Fibroblast of the aortic adventitia (primary cell): Measurements from ENCODE around the gene AKAP12. TPM values are rescaled to one million over a fixed set of nuclear protein-coding genes. Genes with fewer than 3 reads are reported as not detected.
A peak's percentile ranks its signal among the peaks of the same experiment; 100 is the strongest.

Source experiments
- DNase-seq: peaks from one replicate; pipeline ENCODE4 v3.0.0-alpha.2; 2010; ENCODE audit warnings: low read depth
- H3K4me3 ChIP-seq: 2 replicates; pipeline ENCODE4 v1.5.1; 2011; ENCODE audit warnings: low read depth, mild to moderate bottlenecking, control low read depth, low read length, moderate library complexity
- CTCF ChIP-seq: IDR thresholded peaks from 2 replicates; pipeline ENCODE4 v1.5.1; 2011; ENCODE audit warnings: mild to moderate bottlenecking, low read length, control low read depth, inconsistent platforms; ENCODE audit not compliant: insufficient read depth
- total RNA-seq: library from RNA; depleted of rRNA; stranded (reverse); fragments of >200 nt; gene quantifications from 2 replicates; pipeline ENCODE4 v1.2.3, GENCODE V29; 2012; ENCODE audit warnings: low replicate concordance

The AKAP12 gene
- total RNA-seq, 1 donor: 196 TPM

DNA sequence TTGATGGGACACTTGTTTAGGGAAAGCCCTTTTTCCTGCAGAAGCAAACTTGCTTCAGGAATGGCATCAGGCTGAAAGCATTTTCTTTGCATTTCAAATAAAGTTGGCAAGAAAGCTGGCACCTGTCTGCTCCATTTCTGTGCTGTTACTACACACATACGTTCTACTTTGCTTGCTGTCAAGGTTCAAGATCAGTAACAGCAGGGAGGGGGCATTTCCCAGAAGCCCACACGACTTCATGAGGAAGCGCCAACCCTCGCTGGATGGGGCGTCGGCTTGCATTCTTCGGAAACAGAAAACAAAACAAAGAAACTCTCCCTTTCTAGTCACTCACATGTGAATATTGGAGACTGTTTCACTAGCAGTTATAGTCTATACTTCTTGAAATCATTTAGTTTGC, 46.4 kb downstream of the AKAP12 start:
- TF ChIP-seq CTCF: no peak
- H3K4me3 ChIP-seq: no peak overlapping the region
- DNase-seq: peak; percentile 48

GRCh38 chr6:151288712-151289398, 49.1 kb downstream of the AKAP12 start:
- no peak overlapping the region for H3K4me3 ChIP-seq
- no peak for TF ChIP-seq CTCF
- DNase-seq: no peak

DNA sequence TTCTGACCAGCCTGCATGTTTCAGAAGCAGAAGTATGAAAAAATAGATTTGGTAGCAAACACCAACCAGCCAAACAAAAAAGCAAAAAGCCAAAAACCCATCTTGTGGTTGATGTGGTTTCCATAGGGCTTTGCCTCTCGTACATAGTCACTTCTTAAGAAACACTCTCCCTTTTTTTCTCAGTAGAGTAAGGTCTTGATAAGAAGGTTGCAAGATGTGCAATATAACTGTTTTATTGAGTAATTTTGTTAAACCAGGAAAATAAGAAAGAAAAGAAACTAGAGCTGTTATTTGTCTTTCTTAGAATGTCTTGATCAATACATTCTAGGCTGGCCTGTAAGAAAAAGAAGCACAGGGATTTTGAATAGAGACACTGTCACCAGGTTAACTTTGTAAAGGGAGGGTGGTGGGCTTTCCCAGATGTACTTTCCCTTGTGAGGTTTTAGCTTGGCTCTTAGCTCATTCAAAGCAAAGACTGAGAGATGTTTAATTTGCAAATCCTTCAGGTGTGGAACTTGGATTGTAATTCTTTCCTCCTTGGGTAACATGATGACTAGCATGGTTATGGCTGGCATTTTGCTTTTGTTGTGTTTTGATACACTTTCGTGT, 49.7 kb downstream of the AKAP12 start:
- no peak overlapping the region for H3K4me3 ChIP-seq
- TF ChIP-seq CTCF: no peak
- peak; percentile 52 for DNase-seq

DNA sequence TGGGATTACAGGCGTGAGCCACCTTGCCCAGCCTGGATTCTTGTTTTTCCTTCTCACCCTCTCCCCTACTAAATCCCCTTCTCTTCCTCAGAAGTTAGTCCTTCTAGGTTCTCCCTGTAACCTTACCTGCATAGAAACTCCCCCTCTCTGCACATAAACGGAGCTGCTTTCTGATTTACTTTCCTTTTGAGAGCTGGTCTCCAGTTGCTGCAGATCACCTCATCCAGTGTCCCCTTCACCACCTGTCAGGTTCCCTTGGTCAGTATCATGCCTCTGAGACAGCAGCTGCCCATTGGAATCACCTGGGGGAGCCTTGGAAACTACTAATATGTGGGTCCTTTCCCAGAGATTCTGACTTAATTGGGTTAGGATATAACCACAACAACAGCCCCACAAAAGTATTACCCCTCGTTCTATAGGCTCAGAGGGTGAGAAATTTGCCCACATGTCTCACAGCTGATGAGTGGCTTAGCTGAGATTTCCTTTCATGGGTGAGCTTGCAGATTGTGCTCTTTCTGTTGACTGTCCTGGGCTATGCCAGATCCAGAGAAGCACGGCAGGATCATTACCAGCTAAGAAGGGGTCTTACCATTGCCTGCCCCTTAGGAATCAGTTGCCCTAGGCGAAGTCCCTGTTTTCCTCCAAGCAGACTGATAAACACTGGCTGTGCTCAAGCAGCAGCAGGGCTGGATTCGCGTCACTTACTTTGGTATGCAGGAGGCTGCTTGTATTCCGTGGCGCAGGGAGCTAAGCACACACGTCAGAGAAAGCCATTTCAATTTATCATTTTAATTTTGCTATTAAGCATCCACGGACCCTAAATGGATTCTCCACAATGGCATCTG, 51.3 kb downstream of the AKAP12 start:
- TF ChIP-seq CTCF: no peak
- H3K4me3 ChIP-seq: no peak overlapping the region
- DNase-seq: peak; percentile 94

- no peak for TF ChIP-seq CTCF
- DNase-seq: no peak
- no peak overlapping the region for H3K4me3 ChIP-seq
Measured at GRCh38 chr6:151291722-151292059, 51.9 kb downstream of the AKAP12 start.

DNA sequence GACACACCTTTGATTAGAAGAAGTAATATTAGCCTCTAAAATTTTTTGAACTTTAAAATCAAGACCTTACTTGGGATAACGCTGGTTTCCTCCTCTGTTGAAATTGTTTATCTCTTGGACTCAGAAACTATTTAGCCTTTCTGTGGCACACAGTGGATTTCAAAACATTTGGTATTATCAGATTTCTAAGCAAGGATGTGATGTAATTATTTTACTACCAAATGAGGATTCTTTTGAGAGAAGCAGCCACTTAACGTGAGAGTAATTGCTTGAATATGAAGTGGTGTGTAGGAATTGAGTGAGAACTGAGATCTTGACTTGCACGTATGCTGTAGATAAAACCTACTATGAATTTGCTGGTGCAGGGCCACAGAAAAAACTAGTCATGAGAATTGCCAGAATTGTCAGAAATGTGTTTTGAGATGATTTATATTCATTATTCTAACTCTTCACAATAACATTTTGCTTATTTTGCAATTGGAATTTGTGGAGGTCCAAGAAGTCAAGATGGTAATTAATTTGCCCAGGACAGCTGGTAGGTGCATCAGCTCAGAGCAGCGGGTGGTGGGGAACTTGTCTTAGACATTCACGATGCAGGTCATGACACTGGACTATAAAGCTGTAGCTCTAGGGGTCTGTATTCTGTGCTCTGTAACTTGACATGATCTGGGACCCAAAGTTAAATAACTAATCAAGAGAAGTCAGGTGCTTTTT, 53.4 kb downstream of the AKAP12 start:
- H3K4me3 ChIP-seq: no peak overlapping the region
- no peak for TF ChIP-seq CTCF
- DNase-seq: peak; percentile 78
